GM06990 (cell line): ENCODE measurements around the gene TMTC3.

ENCODE experiments used
- DNase-seq: peaks from one replicate; pipeline ENCODE4 v3.0.0-alpha.2; 2011; ENCODE audit not compliant: insufficient read length; ENCODE audit errors: extremely low read depth
- H3K27me3 ChIP-seq: replicated peaks from 2 replicates; pipeline ENCODE4 v1.6.0; 2011; ENCODE audit warnings: low read length; ENCODE audit not compliant: control insufficient read depth, insufficient read depth
- H3K36me3 ChIP-seq: 2 replicates; pipeline ENCODE4 v1.5.1; 2011; ENCODE audit warnings: low read length; ENCODE audit not compliant: control insufficient read depth, insufficient read depth
- H3K4me3 ChIP-seq: replicated peaks from 2 replicates; pipeline ENCODE4 v1.5.1; 2011; ENCODE audit warnings: low read depth, mild to moderate bottlenecking, control low read depth, low read length
- TF ChIP-seq, protein P1 (sequence below): IDR thresholded peaks from 2 replicates; pipeline ENCODE4 v1.5.1; 2011; ENCODE audit warnings: low read length, control low read depth, mild to moderate bottlenecking, inconsistent platforms; ENCODE audit not compliant: insufficient read depth, poor library complexity, severe bottlenecking

TMTC3 gene

DNA sequence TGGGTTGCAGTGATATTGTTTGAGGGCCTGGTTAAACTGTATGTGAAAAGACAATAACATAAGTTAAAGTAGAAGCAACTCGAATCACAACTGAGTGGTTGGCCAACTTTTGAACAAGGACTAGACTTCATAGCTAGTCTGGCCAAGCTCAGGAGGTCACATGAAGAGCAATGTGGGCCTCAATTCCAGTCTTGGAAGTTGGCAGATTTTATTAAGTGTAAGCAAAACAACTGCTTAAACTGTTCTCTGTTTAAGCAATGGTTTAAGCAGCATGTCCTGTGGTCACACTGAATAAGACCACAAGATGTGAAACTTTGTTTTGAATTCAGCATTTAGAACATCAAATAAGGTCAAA lies 100.4 kb downstream of the TMTC3 start:
- DNase-seq: no peak
- TF ChIP-seq, protein P1, sequence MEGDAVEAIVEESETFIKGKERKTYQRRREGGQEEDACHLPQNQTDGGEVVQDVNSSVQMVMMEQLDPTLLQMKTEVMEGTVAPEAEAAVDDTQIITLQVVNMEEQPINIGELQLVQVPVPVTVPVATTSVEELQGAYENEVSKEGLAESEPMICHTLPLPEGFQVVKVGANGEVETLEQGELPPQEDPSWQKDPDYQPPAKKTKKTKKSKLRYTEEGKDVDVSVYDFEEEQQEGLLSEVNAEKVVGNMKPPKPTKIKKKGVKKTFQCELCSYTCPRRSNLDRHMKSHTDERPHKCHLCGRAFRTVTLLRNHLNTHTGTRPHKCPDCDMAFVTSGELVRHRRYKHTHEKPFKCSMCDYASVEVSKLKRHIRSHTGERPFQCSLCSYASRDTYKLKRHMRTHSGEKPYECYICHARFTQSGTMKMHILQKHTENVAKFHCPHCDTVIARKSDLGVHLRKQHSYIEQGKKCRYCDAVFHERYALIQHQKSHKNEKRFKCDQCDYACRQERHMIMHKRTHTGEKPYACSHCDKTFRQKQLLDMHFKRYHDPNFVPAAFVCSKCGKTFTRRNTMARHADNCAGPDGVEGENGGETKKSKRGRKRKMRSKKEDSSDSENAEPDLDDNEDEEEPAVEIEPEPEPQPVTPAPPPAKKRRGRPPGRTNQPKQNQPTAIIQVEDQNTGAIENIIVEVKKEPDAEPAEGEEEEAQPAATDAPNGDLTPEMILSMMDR: no peak
- H3K4me3 ChIP-seq: no peak overlapping the region
- no peaks in the 10 kb centered on the region for H3K27me3 ChIP-seq
- no peaks in the 10 kb centered on the region for H3K36me3 ChIP-seq

DNA sequence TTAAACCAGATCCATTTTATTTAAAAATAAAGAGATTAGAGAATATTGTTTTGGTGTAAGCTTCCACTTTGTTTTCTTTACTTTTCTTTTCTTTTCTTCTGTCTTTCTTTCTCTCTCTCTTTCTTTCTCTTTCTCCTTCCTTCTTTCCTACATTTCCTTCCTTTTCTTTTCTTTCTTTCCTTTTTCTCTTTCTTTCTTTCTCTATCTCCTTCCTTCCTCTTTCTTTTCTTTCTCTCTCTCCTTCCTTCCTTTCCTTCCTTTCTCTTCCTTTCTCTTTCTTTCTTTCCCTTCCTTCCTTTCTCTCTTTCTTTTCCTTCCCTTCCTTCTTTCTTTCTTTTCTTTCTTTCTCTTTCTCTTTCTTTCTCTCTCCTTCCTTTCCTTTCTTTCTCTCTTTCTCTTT lies 100.8 kb downstream of the TMTC3 start:
- H3K4me3 ChIP-seq: no peak overlapping the region
- TF ChIP-seq, protein P1: no peak
- no peaks in the 10 kb centered on the region for H3K27me3 ChIP-seq
- no peaks in the 10 kb centered on the region for H3K36me3 ChIP-seq
- no peak for DNase-seq

GRCh38 chr12:88243982-88244381 lies 101.9 kb downstream of the TMTC3 start:
- no peaks in the 10 kb centered on the region for H3K36me3 ChIP-seq
- TF ChIP-seq, protein P1: no peak
- H3K4me3 ChIP-seq: no peak overlapping the region
- H3K27me3 ChIP-seq: no peaks in the 10 kb centered on the region
- DNase-seq: no peak

DNA sequence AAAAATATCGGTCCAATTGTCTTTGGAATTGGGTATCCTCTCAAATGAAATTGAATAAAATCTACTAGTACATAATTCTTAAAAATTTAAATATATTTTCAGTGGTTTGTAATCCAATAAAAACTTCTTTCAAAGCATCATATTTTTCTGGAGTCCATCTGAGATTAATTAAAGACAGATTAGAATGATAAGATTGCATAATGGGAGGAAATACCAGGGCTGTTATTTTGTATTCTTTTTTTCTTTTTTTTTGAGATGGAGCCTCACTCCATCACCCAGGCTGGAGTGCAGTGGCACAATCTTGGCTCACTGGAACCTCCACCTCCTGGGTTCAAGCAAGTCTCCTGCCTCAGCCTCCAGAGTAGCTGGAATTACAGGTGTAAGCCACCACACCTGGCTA lies 103.8 kb downstream of the TMTC3 start:
- no peak for DNase-seq
- H3K36me3 ChIP-seq: no peaks in the 10 kb centered on the region
- TF ChIP-seq, protein P1: no peak
- no peaks in the 10 kb centered on the region for H3K27me3 ChIP-seq
- no peak overlapping the region for H3K4me3 ChIP-seq

- Histone ChIP-seq H3K27me3 (no peaks in the 10 kb centered on the region), H3K36me3 (no peaks in the 10 kb centered on the region), H3K4me3 (no peak overlapping the region)
- DNase-seq: no peak
- TF ChIP-seq, protein P1: no peak
Observed at GRCh38 chr12:88247241-88247643, 105.1 kb downstream of the TMTC3 start.

DNA sequence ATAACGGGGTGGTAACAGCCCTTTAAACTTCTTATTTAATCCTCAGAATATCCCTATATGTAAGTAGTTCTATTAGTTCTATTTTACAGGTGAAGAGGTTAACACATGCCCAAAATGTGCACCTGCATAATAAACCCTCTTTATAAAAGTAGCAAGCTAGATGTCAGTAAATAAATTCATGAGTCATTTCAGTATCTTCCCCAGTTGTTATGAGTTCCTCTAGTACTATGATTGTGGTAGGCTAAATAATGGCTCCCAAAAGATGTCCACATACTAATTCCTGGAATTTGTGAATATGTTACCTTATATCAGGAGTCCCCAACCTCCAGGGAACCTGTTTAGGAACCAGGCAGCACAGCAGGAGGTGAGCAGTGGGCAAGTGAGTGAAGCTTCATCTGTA lies 106.5 kb downstream of the TMTC3 start:
- no peaks in the 10 kb centered on the region for H3K27me3 ChIP-seq

More for the DNA sequence above, 106.5 kb downstream of the TMTC3 start:
- no peak overlapping the region for H3K4me3 ChIP-seq
- no peak for DNase-seq
- H3K36me3 ChIP-seq: no peaks in the 10 kb centered on the region
- TF ChIP-seq, protein P1: no peak
